Activated T-cell treated with anti-CD3 and anti-CD28 coated beads for 1 hour (primary cell): ENCODE results near the gene MANF.
"Not testable (repeated sequence)": the region's sequence is repeated elsewhere in the genome, so short reads cannot be mapped to it uniquely, and the experiment has no call there.

ENCODE experiments used
- DNase-seq: peaks from one replicate; pipeline ENCODE4 v3.0.0-alpha.2; 2020; ENCODE audit warnings: low read depth

Gene MANF

GRCh38 chr3:51373658-51374421, 11.3 kb upstream of the MANF start:
- no peak for DNase-seq

GRCh38 chr3:51374456-51374855, 10.6 kb upstream of the MANF start:
- no peak for DNase-seq

DNA sequence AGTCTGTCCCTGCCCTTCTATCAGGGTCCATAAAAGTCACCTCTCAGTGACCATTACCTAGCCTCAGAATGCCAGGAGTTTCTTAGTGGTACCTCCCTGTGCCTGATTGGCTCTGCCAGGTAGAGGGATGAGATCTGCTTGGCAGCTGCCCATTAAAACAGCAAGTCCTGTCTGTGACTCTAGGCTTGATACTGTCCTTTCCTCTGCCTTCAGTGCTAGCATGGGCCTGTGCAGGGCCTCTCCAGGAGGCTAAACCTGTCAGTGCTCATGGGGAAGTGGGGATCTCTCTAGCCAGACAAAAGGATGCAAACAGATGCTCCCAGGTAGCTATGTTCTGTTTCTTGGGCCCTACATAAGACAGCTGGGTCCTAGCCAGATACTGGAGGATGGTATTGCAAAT, 10.0 kb upstream of the MANF start:
- no peak for DNase-seq

- DNase-seq: no peak
Measured at GRCh38 chr3:51375571-51375970, 9.5 kb upstream of the MANF start.

DNA sequence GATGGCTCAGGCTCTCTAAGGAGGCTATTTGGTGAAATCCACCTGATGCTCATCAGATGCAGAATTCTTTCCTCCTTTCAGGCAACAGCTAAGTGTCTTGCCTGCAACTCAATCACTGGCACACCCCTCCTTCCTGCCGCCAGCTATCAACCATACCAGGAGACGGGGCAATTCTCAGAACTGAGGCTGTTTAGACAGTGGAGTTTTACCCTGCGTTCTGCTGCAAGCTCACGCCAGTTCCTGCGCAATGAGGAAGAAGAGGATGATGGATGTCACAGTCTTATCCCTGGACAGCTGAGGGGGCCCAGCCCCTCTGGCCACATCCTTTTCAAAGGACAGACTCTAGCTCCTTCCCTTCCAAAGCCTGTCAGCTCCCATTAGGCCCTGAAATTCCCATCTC, 7.0 kb upstream of the MANF start:
- no peak for DNase-seq

DNA sequence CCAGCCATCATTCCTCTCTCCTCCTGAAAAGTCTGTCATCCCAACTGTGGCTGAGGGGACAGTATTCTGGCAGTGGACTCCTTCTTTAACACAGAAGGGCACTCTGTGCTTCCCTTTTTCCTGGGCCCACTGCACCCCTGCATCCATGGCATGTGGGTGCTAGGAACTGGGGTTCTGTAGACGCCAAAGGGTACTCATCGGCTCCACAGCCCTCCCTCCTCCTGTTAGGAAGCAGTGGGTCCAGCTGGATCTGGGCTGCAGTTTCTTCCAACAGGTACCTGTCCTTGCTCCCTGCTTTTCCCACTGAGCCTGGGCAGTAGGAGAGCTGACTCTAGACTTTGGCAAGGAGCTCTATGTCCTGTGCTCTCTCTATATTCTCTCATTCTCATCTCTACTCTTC, 6.4 kb upstream of the MANF start:
- DNase-seq: no peak

- DNase-seq: no peak
Measured at GRCh38 chr3:51379301-51379700, 5.8 kb upstream of the MANF start.

DNA sequence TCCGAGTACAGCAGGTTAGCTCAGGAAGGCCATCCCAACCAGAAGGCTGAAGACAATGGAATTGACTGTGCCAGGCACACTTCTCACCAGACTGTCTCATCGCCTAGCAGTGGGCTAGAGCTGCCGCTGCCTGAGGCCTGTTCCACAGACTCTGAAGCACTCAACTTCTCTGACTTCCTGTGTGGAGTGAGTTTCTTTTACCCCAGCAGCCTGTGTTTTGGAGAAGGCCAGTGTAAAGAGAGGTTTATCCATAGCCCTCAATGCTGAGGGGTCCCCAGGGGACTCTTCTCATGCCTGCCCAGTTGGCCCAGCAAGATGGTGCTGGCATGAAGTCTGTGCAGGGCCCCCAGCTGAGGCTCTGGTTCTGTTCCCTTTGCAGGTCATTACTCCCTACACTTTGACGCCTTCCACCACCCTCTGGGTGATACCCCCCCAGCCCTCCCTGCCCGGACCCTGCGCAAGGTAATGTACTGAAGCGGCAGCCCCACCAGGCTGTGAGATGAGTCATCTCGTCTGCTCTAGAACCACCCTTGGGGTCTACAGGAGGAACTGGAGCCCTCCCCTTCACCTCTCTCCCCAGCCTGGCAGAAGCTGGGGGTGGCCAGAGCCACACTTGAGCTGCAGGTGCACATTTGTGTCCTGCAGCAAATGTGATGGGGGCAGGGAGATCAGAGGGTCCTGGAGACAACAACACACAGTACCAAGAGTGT, 5.2 kb upstream of the MANF start:
- DNase-seq: no peak

- DNase-seq: no peak
Measured at GRCh38 chr3:51380601-51381332, 4.3 kb upstream of the MANF start.

GRCh38 chr3:51381333-51381705, 3.8 kb upstream of the MANF start:
- no peak for DNase-seq

- DNase-seq: no peak
Measured at GRCh38 chr3:51382076-51382745, 2.9 kb upstream of the MANF start.

- no peak for DNase-seq
Measured at GRCh38 chr3:51382947-51383578, 2.0 kb upstream of the MANF start.

DNA sequence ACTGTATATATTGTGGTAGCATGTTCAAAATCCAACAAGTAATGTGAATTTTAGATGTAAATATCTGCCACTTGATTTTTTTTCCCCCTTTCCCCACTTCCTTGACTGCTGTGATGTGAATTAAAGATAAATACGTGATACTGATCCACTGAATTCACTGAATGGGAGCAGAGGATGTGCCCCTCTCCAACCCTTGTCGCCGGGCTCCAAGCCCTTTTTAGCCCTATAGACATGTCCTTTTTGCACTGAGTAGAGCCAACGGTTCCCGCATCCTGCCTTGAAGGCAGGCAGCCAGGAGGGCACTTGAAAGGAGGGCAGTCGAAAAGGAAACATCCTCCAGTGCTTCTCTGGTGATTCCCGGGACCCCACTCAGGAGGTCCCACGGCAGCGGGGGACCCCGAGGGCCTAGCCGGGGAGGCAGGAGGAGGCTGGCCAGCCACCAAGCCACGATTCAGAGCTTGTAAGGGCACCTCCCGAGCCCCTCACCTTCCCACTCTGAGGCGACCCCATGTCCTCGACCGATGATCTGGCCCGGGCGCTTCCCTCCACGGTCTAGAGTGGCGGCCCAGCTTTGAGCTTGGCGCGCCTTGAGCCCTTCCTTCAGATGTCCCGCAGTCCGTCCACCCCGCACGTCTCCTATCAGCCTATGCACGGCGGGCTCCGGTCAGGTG, 901 bp upstream of the MANF start:
- no peak for DNase-seq

- no peak for DNase-seq
Measured at GRCh38 chr3:51385621-51386091, 565 bp downstream of the MANF start.

- DNase-seq: no peak
Measured at GRCh38 chr3:51386159-51386851, 1.2 kb downstream of the MANF start.

DNA sequence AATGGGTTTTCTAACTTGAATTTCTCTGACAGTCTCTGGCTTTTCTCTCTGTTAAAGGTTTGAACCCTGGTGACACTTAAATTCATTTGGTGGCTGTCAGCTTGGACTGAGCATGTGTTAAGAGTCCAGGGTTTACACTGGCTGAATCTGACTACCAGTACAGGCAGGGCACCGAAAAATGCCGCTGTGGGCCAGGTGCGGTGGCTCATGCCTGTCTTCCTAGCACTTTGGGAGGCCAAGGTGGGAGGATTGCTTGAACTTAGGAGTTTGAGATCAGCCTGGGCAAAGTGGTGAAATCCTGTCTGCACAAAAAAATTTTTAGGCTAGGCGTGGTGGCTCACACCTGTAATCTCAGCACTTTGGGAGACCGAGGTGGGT, 1.8 kb downstream of the MANF start:
- DNase-seq: no peak

- DNase-seq: not testable (repeated sequence)
Measured at GRCh38 chr3:51387281-51387680, 2.2 kb downstream of the MANF start.

GRCh38 chr3:51388286-51389029, 3.4 kb downstream of the MANF start:
- DNase-seq: no peak

- peak; percentile 41 for DNase-seq
Measured at GRCh38 chr3:51389423-51390183, 4.5 kb downstream of the MANF start.
